CD4-positive, alpha-beta T cell treated with Interleukin-1 beta for 1 hour (primary cell): ENCODE measurements around the gene TRMT44.
"Not testable (repeated sequence)": the region's sequence is repeated elsewhere in the genome, so short reads cannot be mapped to it uniquely, and the experiment has no call there.

Experiments
- DNase-seq, 2 donors: peaks; one replicate each; pipeline ENCODE4 v3.0.0-alpha.2; 2020 to 2022

TRMT44 gene

GRCh38 chr4:8471211-8471875 lies 30.8 kb downstream of the TRMT44 start:
- no peak for DNase-seq

- DNase-seq: no peak
Observed at GRCh38 chr4:8472158-8472688, 31.6 kb downstream of the TRMT44 start.

DNA sequence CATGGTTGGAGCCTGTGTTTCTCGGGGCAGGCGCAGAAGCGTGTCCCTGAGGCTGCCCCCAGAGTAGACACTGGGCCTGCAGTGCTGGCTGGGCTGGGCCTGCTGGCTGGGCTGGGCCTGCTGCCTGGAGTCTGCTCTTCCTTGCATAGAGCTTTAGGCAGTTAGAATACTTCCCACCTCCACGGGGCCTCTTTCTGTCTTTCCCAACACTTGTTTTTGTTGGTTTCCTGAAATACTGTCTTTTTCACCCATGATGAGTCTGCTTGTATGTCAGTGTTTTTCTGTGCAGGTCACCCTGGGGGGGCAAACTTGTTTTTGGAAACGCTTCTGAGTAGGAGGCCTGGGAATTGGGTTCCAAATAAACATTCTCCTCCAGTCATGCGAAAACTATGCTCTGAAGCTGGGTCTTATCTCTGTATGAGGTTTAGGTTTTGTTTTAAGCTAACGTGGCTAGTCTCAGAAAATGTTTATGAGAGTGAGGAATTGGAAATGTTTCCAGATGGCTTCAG lies 32.2 kb downstream of the TRMT44 start:
- no peak for DNase-seq

DNA sequence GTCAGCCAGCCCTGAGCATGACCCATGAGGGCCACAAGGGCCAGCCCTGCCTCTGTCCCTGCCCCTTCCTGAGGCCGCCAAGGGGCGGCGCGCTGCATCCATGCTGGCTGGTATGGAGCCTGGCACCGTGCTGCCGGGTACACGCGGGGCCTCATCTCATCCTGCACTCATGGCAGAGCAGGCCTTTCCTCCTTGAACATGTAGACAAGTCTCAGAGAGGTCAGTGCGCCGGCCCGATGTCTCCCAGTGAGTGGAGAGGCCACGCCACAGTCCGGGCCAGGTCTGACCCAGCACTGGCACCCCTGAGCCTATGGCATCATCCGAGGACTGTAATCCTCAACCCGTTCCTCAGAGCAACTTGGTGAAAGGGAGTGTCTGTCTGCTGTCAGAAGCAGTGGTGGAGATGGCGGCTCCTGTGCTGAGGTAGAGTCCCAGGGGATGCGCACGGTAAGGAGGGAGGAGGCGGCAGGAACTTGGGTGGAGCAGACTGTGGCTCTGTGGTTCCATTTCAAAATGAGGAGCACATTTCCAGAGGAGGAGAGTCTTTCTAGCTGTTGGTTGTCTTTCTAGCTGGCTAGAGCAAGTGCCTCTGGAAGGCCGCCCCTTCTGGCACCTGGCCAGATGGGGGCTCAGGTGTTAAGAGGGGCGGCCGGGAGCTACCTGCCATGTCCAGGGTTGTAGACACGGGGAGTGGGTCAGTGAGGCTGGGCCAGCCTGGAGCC lies 32.8 kb downstream of the TRMT44 start:
- DNase-seq: no peak

DNA sequence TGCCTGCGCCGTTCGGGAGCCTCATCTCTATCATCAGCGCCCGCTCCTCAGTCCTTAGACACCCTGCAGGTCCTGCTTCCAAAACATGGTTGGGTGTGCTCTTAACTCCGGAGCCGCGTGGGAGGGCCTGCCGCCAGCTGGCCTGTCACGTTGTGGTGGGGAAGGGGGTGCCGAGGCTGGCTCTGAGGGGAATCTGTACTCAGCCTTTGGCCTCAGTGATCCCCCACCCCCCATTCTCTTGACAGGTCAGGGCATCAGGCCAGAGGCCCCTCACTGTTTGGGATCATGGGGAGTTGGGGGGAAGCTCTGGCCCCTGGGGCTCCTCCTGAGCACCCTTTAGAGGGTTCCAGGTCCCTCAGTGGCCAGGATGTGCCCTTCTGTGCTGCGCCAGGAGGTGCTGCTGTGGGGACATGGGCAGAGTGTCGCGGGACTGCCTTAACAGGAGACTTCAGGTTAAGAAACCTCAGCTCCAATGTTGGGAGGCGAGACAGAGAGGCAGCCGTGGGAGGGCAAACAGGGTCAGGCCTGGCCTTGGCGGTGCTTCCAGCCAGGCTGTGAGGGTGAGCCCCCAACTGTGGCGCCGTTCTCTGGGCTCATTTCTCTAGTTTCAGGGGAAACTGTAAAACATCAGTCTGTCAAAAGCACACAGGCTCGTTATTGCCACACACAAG lies 33.5 kb downstream of the TRMT44 start:
- no peak for DNase-seq

DNA sequence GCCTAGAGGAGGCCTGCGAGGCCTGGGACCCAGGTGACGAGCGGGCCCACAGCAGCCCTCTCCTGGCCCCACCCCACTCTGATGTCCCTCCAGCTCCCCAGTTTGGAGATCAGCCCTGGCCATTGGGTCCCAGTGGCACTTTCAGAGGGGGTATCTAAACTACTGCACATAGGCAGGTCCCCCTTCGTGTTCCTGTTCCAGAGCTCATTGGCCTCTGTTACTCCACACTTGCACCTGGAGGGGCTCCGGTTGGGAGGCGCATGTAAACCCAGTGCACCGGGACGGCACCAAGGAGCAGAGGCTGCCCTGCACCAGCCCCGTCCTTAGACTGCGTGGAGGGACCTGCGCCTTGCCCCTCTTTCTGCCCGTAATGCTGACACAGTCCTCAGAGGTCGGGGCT lies 34.3 kb downstream of the TRMT44 start:
- DNase-seq: no peak

GRCh38 chr4:8475751-8476575 lies 35.4 kb downstream of the TRMT44 start:
- no peak for DNase-seq

GRCh38 chr4:8477095-8477635 lies 36.6 kb downstream of the TRMT44 start:
- no peak for DNase-seq

- DNase-seq: no peak
Observed at GRCh38 chr4:8477676-8478075, 37.1 kb downstream of the TRMT44 start.

DNA sequence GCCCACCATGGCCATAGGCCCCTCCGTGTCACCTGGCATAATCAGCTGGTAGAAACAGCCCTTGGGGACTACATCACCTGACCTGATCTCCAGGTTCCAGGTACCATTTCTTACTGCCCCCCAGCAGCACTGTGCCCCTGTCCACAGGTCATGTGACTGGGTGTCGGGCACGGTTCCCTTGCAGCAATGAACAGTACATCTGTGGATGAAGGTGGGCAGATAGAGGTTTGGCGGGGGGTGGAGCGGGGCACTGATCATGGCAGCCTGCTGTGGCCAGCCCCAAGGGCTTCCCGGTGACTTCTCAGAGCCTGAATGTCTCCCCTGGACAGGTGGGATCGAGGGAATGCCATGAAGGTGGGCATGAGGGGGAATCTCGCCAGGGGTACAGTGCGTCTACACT lies 37.8 kb downstream of the TRMT44 start:
- DNase-seq: no peak

GRCh38 chr4:8478801-8479744 lies 38.5 kb downstream of the TRMT44 start:
- DNase-seq: no peak

DNA sequence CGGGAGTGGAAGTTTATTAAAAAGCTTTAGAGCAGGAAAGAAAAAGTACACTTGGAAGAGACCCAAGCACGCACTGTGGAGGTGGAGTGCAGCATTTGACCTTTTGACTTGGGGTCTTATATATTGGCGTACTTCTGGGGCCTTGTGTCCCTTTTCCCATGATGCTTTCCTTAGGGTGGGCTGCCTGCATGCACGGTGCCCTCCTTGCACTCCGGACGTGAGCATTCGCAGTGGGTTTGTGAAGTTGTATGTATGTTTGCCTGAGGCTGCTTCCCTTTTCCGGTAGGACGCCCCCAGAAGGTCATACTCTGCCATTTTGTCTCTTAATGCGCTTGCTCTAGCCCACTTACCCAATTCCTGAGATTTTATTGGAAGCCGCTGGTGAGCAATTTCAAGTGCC lies 39.6 kb downstream of the TRMT44 start:
- no peak for DNase-seq

GRCh38 chr4:8486643-8487042 lies 46.1 kb downstream of the TRMT44 start:
- not testable (repeated sequence) for DNase-seq

DNA sequence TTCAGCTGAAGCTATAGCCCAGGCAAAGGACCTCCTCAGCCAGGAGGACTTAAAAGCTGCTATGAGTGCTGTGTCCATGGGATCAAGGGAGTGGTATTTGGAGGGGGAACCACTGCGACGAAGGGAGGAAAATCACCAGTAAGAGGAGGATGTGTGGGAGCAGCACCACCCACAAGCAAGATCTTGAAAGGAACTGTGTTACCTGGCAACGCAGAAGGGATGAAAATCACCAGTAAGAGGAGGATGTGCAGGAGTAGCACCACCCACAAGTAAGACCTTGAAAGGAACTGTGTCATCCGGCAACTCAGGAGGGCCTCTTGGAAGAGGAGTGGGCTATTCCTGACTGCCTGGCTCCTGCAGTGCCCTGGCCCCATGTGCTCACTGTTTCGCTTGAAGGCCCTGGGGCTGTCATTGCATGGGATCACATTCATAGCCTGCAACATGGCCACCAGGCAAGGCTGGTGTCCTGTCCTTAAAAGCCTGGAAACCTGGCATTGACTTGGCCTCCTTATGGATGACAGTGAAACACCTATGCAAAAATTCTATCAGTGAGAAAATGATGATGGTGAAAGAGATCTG lies 48.3 kb downstream of the TRMT44 start:
- DNase-seq: no peak

- not testable (repeated sequence) for DNase-seq
Observed at GRCh38 chr4:8491478-8491877, 50.9 kb downstream of the TRMT44 start.

- DNase-seq: no peak
Observed at GRCh38 chr4:8492174-8492573, 51.6 kb downstream of the TRMT44 start.

DNA sequence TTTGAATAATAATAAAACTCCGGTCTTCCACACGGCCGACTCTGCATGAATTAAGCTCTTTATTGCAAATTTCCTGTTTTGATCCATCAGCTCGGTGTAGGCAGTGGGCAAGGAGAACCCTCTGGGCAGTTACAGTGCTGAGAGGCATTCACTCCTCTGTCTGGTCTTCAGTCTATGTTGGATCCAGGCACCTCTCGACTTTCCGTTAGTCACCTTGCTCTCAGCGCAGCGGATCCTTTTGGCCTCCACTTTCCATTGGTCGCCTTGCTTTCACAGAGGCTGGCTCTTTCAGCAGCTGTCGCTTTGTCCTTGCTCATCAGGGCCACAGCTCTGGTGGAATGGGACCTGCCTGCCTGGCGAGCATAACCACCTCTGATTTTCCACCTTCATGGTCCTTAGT lies 52.9 kb downstream of the TRMT44 start:
- no peak for DNase-seq

GRCh38 chr4:8494218-8494617 lies 53.6 kb downstream of the TRMT44 start:
- no peak for DNase-seq

- no peak for DNase-seq
Observed at GRCh38 chr4:8494983-8495548, 54.5 kb downstream of the TRMT44 start.

GRCh38 chr4:8495803-8496202 lies 55.2 kb downstream of the TRMT44 start:
- no peak for DNase-seq

- no peak for DNase-seq
Observed at GRCh38 chr4:8497762-8498161, 57.2 kb downstream of the TRMT44 start.
